Measurements from ENCODE around the gene LTBP3.

Gene LTBP3

GRCh38 chr11:65552388-65552951 is 5.7 kb downstream of the LTBP3 start:
- no peak for DNase-seq

- no peak for DNase-seq
These were observed 6.4 kb downstream of the LTBP3 start for GRCh38 chr11:65551572-65552387.

GRCh38 chr11:65549096-65549495 is 9.1 kb downstream of the LTBP3 start:
- DNase-seq = no peak

GRCh38 chr11:65548395-65548794 is 9.8 kb downstream of the LTBP3 start:
- no peak for DNase-seq

DNA sequence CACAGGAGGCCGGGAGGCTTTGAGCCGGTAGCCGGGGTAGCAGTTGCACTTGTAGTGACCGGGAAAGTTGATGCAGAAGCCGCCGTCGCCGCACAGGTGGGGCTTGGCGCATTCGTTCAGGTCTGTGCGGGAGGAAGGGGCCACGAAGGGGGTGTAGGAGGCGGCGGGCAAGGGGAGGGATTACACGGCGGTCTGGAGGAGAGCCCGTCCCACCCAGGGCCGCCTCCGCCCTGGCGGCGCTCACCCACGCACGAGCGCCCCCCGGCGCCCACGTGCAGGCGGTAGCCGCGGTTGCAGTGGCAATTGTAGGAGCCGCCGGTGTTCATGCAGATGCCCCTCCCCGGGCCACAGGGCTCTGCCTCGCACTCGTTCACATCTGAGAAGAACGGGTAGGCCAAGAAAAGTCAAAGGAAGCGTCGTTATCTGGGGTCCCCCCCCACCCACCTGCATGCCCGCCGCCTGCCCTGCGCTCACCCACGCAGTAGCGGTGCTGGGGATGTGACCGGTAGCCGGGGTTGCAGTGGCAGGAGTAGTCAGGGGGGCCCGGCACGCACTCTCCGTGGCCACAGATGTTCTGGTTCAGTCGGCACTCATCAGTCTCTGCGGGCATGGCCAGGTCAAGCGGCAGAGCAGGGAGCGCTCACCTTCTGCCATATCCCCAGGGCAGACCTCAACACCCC is 10.6 kb downstream of the LTBP3 start:
- no peak for DNase-seq

GRCh38 chr11:65546217-65546958 is 11.8 kb downstream of the LTBP3 start:
- DNase-seq = peak; percentile 86

DNA sequence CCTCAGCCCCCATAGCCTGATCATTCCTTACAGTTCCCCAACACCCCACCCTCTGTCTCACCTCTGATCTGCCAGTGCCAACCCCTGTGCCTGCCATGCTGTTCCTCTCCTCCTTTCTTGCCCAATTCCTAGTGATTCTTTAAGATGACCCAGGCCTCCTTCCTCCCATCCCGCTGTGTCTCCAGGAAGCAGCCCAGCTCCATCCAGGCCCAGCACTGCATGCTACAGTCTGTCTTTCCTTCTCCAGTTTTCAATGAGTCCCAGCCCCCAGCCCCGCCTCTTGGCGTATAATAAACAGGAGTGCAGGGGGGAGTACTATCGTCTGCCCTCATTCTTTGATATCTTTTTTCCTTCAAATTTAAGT is 12.3 kb downstream of the LTBP3 start:
- no peak for DNase-seq

DNA sequence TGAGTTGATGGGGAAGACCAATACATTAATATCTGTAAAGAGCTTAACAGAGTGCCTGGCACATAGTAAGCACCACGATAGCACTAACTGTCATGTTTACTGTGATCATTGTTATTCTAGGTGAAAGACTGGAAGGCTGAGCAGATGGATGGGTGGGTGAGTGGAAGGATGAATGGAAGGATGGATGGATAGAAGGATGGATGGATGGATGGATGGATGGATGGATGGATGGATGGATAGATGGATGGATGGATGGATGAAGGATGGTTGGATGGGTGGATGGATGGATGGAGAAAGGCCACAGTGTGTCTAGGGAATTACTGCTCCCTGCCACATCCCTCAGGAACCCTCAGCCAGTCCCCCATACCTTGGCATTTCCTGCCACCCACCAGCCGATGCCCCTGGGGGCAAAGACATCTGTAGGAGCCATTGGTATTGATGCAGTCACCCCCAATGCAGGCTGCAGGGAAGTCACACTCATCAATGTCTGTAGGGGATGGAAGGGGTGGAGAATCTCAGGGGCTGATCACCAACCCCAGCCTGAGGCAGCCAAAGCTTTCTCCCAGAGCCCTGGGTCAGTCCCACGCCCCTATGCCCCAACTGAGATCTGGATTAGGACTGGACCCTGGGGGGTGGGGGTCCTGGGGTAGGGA is 15.3 kb downstream of the LTBP3 start:
- no peak for DNase-seq

GRCh38 chr11:65541093-65541982 is 16.8 kb downstream of the LTBP3 start:
- no peak for DNase-seq

- DNase-seq = peak; percentile 56
These were observed 17.7 kb downstream of the LTBP3 start for GRCh38 chr11:65540290-65541092.

GRCh38 chr11:65539744-65540289 is 18.3 kb downstream of the LTBP3 start:
- DNase-seq = no peak

GRCh38 chr11:65538915-65539743 is 19.0 kb downstream of the LTBP3 start:
- DNase-seq = no peak

- no peak for DNase-seq
These were observed 19.8 kb downstream of the LTBP3 start for GRCh38 chr11:65538232-65538914.

GRCh38 chr11:65537620-65538231 is 20.4 kb downstream of the LTBP3 start:
- DNase-seq = no peak

GRCh38 chr11:65537296-65537597 is 20.9 kb downstream of the LTBP3 start:
- no peak for DNase-seq

DNA sequence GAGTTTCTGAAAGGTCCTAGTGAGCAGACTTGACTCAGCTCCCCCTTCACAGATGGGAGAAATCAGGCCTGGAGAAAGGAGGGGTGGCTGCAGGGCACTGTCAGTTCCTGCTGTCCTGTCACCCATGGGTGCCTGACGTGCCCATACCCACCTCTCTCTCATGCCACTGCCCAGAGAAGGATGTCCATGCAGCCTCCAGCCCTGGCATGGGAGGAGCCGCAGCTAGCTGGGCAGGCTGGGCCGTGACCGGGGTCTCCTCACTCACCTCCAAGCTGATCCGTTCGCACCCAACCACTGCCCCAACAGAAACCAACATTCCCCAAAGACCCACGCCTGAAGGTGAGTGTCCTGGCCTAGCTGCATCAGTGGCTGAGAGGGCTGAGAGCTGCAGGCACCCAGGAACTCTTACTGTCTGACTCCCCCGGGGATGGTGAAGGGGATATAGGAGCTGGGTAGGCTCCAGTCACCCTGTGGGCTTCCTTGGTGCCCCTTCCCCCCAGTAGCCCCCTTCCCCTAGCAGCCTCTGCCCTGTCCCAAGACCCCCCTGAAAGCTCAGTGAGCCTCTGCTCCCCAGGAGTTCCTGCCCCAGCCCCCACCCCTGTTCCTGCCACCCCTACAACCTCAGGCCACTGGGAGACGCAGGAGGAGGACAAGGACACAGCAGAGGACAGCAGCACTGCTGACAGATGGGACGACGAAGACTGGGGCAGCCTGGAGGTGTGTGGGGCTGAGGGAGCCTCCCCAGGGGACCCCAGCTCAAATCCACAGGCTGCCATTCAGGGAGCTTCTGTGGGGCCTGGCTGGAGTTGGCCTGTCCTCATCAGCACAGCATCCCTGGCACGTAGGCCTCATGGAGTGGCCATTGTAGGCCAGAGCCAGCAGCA is 21.5 kb downstream of the LTBP3 start:
- DNase-seq = no peak

- no peak for DNase-seq
These were observed 23.1 kb downstream of the LTBP3 start for GRCh38 chr11:65535102-65535501.
